Central memory CD4-positive, alpha-beta T cell (primary cell): Measurements from ENCODE around the gene NXNL1.

Source experiments
- DNase-seq: peaks from one replicate; pipeline ENCODE4 v3.0.0; 2022

Gene NXNL1

GRCh38 chr19:17415121-17415520 is 45.6 kb downstream of the NXNL1 start:
- DNase-seq = no peak

GRCh38 chr19:17414097-17414496 is 46.6 kb downstream of the NXNL1 start:
- no peak for DNase-seq

GRCh38 chr19:17411801-17412200 is 48.9 kb downstream of the NXNL1 start:
- DNase-seq = no peak

GRCh38 chr19:17409990-17410389 is 50.7 kb downstream of the NXNL1 start:
- no peak for DNase-seq

GRCh38 chr19:17406887-17407196 is 53.9 kb downstream of the NXNL1 start:
- no peak for DNase-seq

- DNase-seq = no peak
Measured at GRCh38 chr19:17406046-17406886, 54.5 kb downstream of the NXNL1 start.
